ENCODE results near the gene RNF130. TPM values are rescaled to one million over a fixed set of nuclear protein-coding genes. Genes with fewer than 3 reads are reported as not detected.

Gene RNF130
- total RNA-seq, 1 donor = 21.7 TPM

DNA sequence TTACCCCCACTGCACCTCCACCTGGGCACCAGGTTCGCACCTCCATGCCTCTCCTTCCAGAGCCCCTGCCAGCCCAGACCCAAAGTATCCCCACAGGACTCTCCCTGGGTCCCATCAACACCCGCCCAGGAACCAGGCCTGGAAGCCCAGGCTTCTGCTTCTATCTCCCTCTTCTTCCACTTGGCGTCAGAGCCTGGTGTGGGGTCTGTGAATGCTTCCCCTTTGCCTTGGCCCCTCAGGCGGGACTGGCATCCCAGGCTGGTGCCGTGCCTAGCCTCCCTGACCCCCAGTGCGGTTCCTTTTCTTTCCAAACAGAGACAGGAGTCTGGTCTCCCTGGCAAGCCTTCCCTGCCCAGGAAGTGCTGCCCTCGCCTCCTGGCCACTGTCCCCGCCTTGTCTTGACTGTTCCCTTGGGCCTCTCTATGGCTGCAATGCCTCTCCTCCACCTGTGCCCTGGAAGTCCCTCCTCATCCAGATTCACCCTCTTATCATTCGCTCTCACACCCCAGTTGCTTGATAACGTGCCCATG is 156.1 kb downstream of the RNF130 start:
- TF ChIP-seq, protein P1, sequence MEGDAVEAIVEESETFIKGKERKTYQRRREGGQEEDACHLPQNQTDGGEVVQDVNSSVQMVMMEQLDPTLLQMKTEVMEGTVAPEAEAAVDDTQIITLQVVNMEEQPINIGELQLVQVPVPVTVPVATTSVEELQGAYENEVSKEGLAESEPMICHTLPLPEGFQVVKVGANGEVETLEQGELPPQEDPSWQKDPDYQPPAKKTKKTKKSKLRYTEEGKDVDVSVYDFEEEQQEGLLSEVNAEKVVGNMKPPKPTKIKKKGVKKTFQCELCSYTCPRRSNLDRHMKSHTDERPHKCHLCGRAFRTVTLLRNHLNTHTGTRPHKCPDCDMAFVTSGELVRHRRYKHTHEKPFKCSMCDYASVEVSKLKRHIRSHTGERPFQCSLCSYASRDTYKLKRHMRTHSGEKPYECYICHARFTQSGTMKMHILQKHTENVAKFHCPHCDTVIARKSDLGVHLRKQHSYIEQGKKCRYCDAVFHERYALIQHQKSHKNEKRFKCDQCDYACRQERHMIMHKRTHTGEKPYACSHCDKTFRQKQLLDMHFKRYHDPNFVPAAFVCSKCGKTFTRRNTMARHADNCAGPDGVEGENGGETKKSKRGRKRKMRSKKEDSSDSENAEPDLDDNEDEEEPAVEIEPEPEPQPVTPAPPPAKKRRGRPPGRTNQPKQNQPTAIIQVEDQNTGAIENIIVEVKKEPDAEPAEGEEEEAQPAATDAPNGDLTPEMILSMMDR (IDR thresholded peaks at IDR 0.05; ENCODE audit: insufficient read depth, low read length) = no peak
- DNase-seq (ENCODE audit: low read depth) = no peak
- H3K4me3 ChIP-seq (ENCODE audit: low read depth, low read length) = no peak overlapping the region

DNA sequence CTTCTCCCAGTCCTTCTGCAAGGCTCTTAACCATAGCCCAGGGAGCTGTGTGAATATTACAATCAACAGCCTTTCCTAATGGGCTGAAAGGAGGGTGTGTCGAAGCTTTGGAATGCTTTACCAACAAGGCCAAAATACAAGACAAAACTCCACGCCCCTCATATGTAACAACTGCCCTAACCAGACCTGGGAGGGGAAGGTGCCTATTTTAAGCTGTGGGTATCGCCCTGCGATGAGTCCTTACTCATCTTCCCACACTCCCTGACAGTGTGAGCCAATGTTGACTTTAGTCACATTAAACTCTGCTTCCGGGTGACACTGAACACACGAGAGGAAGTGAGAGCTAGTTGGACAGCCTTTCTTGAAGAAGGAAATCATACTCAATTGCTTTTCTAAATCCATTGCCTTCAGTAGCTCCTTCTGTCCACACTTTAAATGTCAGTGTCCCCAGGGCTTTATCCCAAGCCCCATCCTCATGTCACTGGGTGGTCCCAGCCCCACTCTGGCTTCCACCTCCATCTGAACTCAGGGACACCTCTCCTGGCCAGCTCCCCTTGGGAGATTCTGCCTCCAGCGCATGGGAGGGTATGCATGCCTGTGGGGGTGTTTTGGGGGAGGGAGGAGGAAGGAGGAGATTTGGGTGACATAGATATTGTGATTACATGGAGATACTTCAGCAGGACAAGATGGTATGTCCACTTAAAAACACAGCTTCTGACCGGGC is 157.4 kb downstream of the RNF130 start:
- no peak overlapping the region for H3K4me3 ChIP-seq (ENCODE audit: low read depth, low read length)
- DNase-seq (ENCODE audit: low read depth) = peak; percentile 36

DNA sequence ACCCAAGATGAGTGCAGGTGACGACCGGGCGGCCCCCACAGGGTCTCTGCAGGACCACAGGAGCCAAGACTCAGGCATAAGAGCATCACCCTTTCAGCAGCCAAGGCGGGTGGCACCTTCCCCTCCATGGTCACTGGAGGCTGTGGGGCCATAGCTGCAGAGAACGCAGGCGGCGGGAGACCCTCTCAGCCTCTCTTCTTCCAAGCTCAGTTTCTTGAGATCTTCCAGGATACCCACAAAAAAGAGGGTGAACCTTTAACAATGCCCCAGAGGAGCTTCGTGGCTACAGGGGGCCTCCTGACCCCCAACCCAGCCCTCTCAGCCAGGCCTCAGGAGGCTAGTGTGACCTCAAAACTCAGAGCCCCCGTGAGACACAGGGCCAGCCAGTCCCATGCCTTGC is 158.1 kb downstream of the RNF130 start:
- no peak overlapping the region for H3K4me3 ChIP-seq (ENCODE audit: low read depth, low read length)
- TF ChIP-seq, protein P1 (IDR thresholded peaks at IDR 0.05; ENCODE audit: insufficient read depth, low read length) = no peak
- DNase-seq (ENCODE audit: low read depth) = no peak

More for the DNA sequence above, 157.4 kb downstream of the RNF130 start:
- TF ChIP-seq, protein P1 (IDR thresholded peaks at IDR 0.05; ENCODE audit: insufficient read depth, low read length) = no peak

DNA sequence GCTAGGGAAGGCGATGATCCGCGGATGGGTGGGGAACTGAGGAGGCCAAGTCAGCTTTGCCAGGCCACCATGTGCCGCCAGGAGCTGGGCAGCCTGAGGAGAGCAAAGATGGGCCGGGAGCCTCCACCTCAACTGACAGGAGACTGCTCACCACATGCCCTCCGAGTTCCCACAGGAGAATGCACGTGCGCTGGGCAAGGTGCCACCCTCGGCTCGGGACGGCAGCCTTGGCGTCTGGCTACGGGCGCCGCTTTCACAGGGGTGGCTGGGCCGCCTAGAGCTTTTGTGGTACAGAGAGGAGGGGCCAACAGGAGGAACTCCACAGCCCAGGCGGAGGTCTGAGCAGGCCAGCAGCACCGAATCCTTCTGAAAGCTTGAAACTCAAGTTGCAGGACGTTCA is 158.6 kb downstream of the RNF130 start:
- TF ChIP-seq, protein P1 (IDR thresholded peaks at IDR 0.05; ENCODE audit: insufficient read depth, low read length) = no peak
- H3K4me3 ChIP-seq (ENCODE audit: low read depth, low read length) = no peak overlapping the region
- DNase-seq (ENCODE audit: low read depth) = no peak

DNA sequence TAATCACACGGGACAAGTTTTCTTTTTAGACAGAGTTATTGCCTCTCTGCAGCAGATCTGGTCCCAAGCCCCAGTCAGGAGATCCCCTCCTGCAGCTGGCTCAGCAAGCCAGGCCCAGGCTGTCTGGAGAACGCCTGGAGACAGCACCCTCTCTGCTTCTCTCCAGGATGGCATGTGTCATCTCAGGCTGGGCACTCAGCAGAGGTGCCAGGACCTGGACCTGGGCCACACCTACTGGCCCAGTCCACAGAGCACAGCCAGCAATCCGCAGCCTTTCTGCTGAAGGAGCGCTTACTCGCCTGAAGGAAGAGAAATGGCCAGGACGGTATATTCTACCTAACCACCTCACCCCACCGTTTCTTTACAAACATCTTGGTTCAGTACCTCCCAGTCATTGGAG is 159.2 kb downstream of the RNF130 start:
- TF ChIP-seq, protein P1 (IDR thresholded peaks at IDR 0.05; ENCODE audit: insufficient read depth, low read length) = no peak

DNA sequence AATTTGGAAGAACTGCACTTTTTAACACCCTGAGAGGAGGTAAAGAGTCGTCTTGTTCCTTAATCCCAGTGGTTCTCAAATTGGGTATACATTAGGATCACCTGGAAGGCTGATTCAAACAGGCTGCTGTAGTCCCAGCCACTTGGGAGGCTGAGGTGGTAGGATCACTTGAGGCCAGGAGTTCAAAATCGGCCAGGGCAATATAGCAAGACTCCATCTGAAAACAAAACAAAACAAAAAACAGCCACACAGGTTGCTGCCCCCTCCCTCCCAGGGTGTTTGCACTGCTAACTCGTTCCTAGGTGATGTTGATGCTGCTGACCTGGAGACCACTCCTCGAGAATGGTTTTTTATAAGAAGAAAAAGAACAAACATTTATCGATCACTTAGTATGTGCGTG is 162.3 kb downstream of the RNF130 start:
- no peak for DNase-seq (ENCODE audit: low read depth)
- TF ChIP-seq, protein P1 (IDR thresholded peaks at IDR 0.05; ENCODE audit: insufficient read depth, low read length) = no peak

More for the DNA sequence above, 159.2 kb downstream of the RNF130 start:
- no peak for DNase-seq (ENCODE audit: low read depth)
- H3K4me3 ChIP-seq (ENCODE audit: low read depth, low read length) = no peak overlapping the region

More for the DNA sequence above, 162.3 kb downstream of the RNF130 start:
- H3K4me3 ChIP-seq (ENCODE audit: low read depth, low read length) = no peak overlapping the region
